Stimulated activated memory B cell treated with anti-CD40 and anti-IgM and Interleukin-4, amounts not matched to agents 10 μg/mL and 1 μg/mL and 100 μg/mL, for 72 hours (primary cell): ENCODE measurements around the gene POU3F1.

Experiments
- ATAC-seq: fragments of 150-1000 bp; cut with Tn5 transposase; 2 replicates; pipeline ENCODE4 v1.10.0; 2021
- H3K27ac Mint-ChIP-seq: one replicate; pipeline ENCODE4 v1.8.0; 2022; ENCODE audit warnings: mild to moderate bottlenecking, mixed read lengths
- H3K27me3 Mint-ChIP-seq: one replicate; pipeline ENCODE4 v1.8.0; 2022; ENCODE audit warnings: mixed read lengths
- H3K36me3 Mint-ChIP-seq: one replicate; pipeline ENCODE4 v1.8.0; 2022; ENCODE audit warnings: mixed read lengths
- H3K4me1 Mint-ChIP-seq: one replicate; pipeline ENCODE4 v1.8.0; 2022; ENCODE audit warnings: mixed read lengths
- H3K4me3 Mint-ChIP-seq: one replicate; pipeline ENCODE4 v1.8.0; 2022; ENCODE audit warnings: mild to moderate bottlenecking, moderate library complexity, mixed read lengths
- H3K9me3 Mint-ChIP-seq: one replicate; pipeline ENCODE4 v1.8.0; 2022; ENCODE audit warnings: mixed read lengths

Gene POU3F1

GRCh38 chr1:38062361-38063288 is 16.0 kb upstream of the POU3F1 start:
- no peaks in the 10 kb centered on the region for H3K9me3 Mint-ChIP-seq
- H3K27me3 Mint-ChIP-seq, result peaks cover 6% of the 10 kb centered on the region
- ATAC-seq, result no peak
- peak overlapping the region; percentile 64 for H3K4me3 Mint-ChIP-seq
- no peaks in the 10 kb centered on the region for H3K36me3 Mint-ChIP-seq
- H3K4me1 Mint-ChIP-seq, result peaks cover 29% of the 10 kb centered on the region
- H3K27ac Mint-ChIP-seq, result peak overlapping the region; percentile 93

- H3K9me3 Mint-ChIP-seq, result no peaks in the 10 kb centered on the region
- H3K4me1 Mint-ChIP-seq, result peaks cover 29% of the 10 kb centered on the region
- H3K27ac Mint-ChIP-seq, result peak overlapping the region; percentile 93
- H3K36me3 Mint-ChIP-seq, result no peaks in the 10 kb centered on the region
- no peaks in the 10 kb centered on the region for H3K27me3 Mint-ChIP-seq
- peak; percentile 86 for ATAC-seq
- H3K4me3 Mint-ChIP-seq, result peak overlapping the region; percentile 64
Observed at GRCh38 chr1:38061883-38062328, 15.3 kb upstream of the POU3F1 start.

- H3K4me3 Mint-ChIP-seq, result no peak overlapping the region
- H3K9me3 Mint-ChIP-seq, result no peaks in the 10 kb centered on the region
- no peak for ATAC-seq
- H3K36me3 Mint-ChIP-seq, result no peaks in the 10 kb centered on the region
- no peaks in the 10 kb centered on the region for H3K27me3 Mint-ChIP-seq
- peak overlapping the region; percentile 93 for H3K27ac Mint-ChIP-seq
- H3K4me1 Mint-ChIP-seq, result peaks cover 29% of the 10 kb centered on the region
Observed at GRCh38 chr1:38061290-38061689, 14.7 kb upstream of the POU3F1 start.

- no peak for ATAC-seq
- Mint-ChIP-seq H3K4me1 (peaks cover 29% of the 10 kb centered on the region), H3K4me3 (no peak overlapping the region), H3K36me3 (no peaks in the 10 kb centered on the region), H3K27ac (no peak overlapping the region), H3K27me3 (no peaks in the 10 kb centered on the region), H3K9me3 (no peaks in the 10 kb centered on the region)
Observed at GRCh38 chr1:38060498-38060897, 13.9 kb upstream of the POU3F1 start.

- no peaks in the 10 kb centered on the region for H3K9me3 Mint-ChIP-seq
- peaks cover 29% of the 10 kb centered on the region for H3K4me1 Mint-ChIP-seq
- no peak overlapping the region for H3K4me3 Mint-ChIP-seq
- no peak overlapping the region for H3K27ac Mint-ChIP-seq
- no peak for ATAC-seq
- H3K27me3 Mint-ChIP-seq, result no peaks in the 10 kb centered on the region
- H3K36me3 Mint-ChIP-seq, result no peaks in the 10 kb centered on the region
Observed at GRCh38 chr1:38059635-38060250, 13.2 kb upstream of the POU3F1 start.

- Mint-ChIP-seq H3K27ac (no peak overlapping the region), H3K9me3 (no peaks in the 10 kb centered on the region), H3K36me3 (no peaks in the 10 kb centered on the region), H3K4me1 (peaks cover 34% of the 10 kb centered on the region), H3K27me3 (no peaks in the 10 kb centered on the region), H3K4me3 (no peak overlapping the region)
- no peak for ATAC-seq
Observed at GRCh38 chr1:38055965-38056364, 9.4 kb upstream of the POU3F1 start.

GRCh38 chr1:38055398-38055797 is 8.8 kb upstream of the POU3F1 start:
- Mint-ChIP-seq H3K4me1 (peaks cover 39% of the 10 kb centered on the region), H3K4me3 (no peak overlapping the region), H3K9me3 (no peaks in the 10 kb centered on the region), H3K27ac (no peak overlapping the region), H3K27me3 (no peaks in the 10 kb centered on the region), H3K36me3 (no peaks in the 10 kb centered on the region)
- ATAC-seq, result no peak

GRCh38 chr1:38053416-38054091 is 7.0 kb upstream of the POU3F1 start:
- no peak for ATAC-seq
- Mint-ChIP-seq H3K4me3 (no peak overlapping the region), H3K36me3 (no peaks in the 10 kb centered on the region), H3K9me3 (no peaks in the 10 kb centered on the region), H3K27ac (peak overlapping the region; percentile 16), H3K27me3 (no peaks in the 10 kb centered on the region), H3K4me1 (peaks cover 45% of the 10 kb centered on the region)

GRCh38 chr1:38052750-38053415 is 6.3 kb upstream of the POU3F1 start:
- no peaks in the 10 kb centered on the region for H3K27me3 Mint-ChIP-seq
- peak overlapping the region; percentile 16 for H3K27ac Mint-ChIP-seq
- peaks cover 50% of the 10 kb centered on the region for H3K4me1 Mint-ChIP-seq
- H3K4me3 Mint-ChIP-seq, result peak overlapping the region; percentile 2
- no peaks in the 10 kb centered on the region for H3K36me3 Mint-ChIP-seq
- ATAC-seq, result peak; percentile 92
- no peaks in the 10 kb centered on the region for H3K9me3 Mint-ChIP-seq

- H3K27ac Mint-ChIP-seq, result no peak overlapping the region
Observed at GRCh38 chr1:38051079-38051543, 4.5 kb upstream of the POU3F1 start.

GRCh38 chr1:38050397-38051078 is 3.9 kb upstream of the POU3F1 start:
- peaks cover 58% of the 10 kb centered on the region for H3K4me1 Mint-ChIP-seq
- no peak overlapping the region for H3K4me3 Mint-ChIP-seq
- H3K27ac Mint-ChIP-seq, result no peak overlapping the region
- H3K27me3 Mint-ChIP-seq, result no peaks in the 10 kb centered on the region
- H3K9me3 Mint-ChIP-seq, result no peaks in the 10 kb centered on the region
- no peak for ATAC-seq
- no peaks in the 10 kb centered on the region for H3K36me3 Mint-ChIP-seq

More at GRCh38 chr1:38051079-38051543, 4.5 kb upstream of the POU3F1 start:
- Mint-ChIP-seq H3K36me3 (no peaks in the 10 kb centered on the region), H3K27me3 (no peaks in the 10 kb centered on the region), H3K9me3 (no peaks in the 10 kb centered on the region), H3K4me3 (no peak overlapping the region), H3K4me1 (peaks cover 58% of the 10 kb centered on the region)
- ATAC-seq, result no peak

- H3K36me3 Mint-ChIP-seq, result no peaks in the 10 kb centered on the region
- peaks cover 24% of the 10 kb centered on the region for H3K27me3 Mint-ChIP-seq
- peaks cover 59% of the 10 kb centered on the region for H3K4me1 Mint-ChIP-seq
- peak overlapping the region; percentile 18 for H3K27ac Mint-ChIP-seq
- no peak for ATAC-seq
- H3K9me3 Mint-ChIP-seq, result no peaks in the 10 kb centered on the region
- H3K4me3 Mint-ChIP-seq, result peak overlapping the region; percentile 85
Observed at GRCh38 chr1:38047603-38048141, 1.1 kb upstream of the POU3F1 start.

- Mint-ChIP-seq H3K9me3 (no peaks in the 10 kb centered on the region), H3K4me3 (peak overlapping the region; percentile 85), H3K36me3 (no peaks in the 10 kb centered on the region), H3K27me3 (peaks cover 31% of the 10 kb centered on the region), H3K27ac (peak overlapping the region; percentile 18), H3K4me1 (peaks cover 53% of the 10 kb centered on the region)
- peak; percentile 89 for ATAC-seq
Observed at GRCh38 chr1:38046884-38047602, 450 bp upstream of the POU3F1 start.
